ENCODE measurements around the gene GNG10.
A peak's percentile ranks its signal among the peaks of the same experiment; 100 is the strongest.

The GNG10 gene

GRCh38 chr9:111658943-111659342 is 2.5 kb upstream of the GNG10 start:
- Histone ChIP-seq H3K36me3 (replicated peaks) (peaks cover 7% of the 10 kb centered on the region), H3K27me3 (replicated peaks) (no peaks in the 10 kb centered on the region), H3K27ac (no peak overlapping the region), H3K4me3 (ENCODE audit: low read depth, low read length) (no peak overlapping the region)
- no peak for TF ChIP-seq CTCF (IDR thresholded peaks at IDR 0.05; ENCODE audit: low read depth, low read length, missing control alignments)
- in situ Hi-C loops (cut with HindIII; ENCODE audit: low pct_ligation_motif_present, low sequenced_read_pairs) = no loop called here
- no peak for DNase-seq

DNA sequence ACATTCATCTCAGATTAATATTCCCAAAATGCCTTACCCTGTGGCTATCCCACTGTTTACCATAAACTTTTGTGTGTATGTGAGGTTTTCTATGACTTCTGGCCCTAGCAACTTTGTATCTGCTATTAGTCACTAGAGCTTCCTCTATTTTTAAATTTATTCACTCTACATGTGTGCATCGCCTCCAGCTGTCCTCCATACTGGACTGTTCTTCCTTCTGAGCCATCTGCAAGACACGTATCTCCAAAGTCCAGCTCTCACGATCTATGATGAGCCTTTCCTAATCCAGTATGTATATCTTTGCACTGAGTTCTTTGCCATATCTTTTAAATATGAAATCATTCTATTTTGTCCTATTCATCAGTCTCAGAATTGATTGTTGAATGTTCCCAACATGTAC is 1.7 kb upstream of the GNG10 start:
- no peak overlapping the region for H3K4me3 ChIP-seq (ENCODE audit: low read depth, low read length)
- H3K27me3 ChIP-seq (replicated peaks) = no peaks in the 10 kb centered on the region
- no peak overlapping the region for H3K27ac ChIP-seq
- peaks cover 5% of the 10 kb centered on the region for H3K36me3 ChIP-seq (replicated peaks)
- no peak for TF ChIP-seq CTCF (IDR thresholded peaks at IDR 0.05; ENCODE audit: low read depth, low read length, missing control alignments)
- no peak for DNase-seq
- in situ Hi-C loops (cut with HindIII; ENCODE audit: low pct_ligation_motif_present, low sequenced_read_pairs) = no loop called here

DNA sequence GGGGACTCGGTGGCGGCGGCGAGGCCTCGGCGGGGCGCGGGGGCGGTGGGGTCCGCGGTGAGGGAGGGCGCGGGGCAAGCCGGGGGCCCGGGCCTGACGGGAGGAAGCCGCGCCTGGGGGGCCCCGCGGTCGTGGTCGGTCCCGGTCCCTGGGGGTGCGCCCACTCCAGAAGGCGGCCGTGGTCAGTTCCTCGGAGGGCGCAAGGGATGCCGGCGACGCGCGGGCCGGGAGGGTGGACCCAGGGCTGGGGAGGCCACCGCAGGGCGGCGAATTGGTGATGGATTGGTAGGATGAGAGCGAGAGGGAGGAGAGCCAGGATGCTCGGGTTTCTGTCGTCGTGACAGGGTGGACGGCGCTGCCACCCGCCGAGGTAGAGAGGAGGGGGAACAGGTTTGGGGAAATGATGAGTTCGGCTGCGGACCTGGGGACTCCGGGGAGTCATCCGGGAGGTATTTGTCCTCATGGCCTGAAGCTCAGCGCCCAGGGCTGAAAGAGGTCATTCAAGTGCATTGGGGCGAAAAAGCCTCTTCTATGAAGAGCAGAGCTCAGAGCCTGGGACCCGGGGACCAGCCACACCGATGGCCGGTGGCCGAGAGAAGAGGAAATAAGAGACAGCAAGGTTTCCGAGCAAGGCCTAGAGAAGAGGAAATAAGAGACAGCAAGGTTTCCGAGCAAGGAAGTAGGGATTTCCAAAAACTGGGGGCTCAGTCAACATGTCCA is 557 bp downstream of the GNG10 start:
- TF ChIP-seq CTCF (IDR thresholded peaks at IDR 0.05; ENCODE audit: low read depth, low read length, missing control alignments) = no peak

DNA sequence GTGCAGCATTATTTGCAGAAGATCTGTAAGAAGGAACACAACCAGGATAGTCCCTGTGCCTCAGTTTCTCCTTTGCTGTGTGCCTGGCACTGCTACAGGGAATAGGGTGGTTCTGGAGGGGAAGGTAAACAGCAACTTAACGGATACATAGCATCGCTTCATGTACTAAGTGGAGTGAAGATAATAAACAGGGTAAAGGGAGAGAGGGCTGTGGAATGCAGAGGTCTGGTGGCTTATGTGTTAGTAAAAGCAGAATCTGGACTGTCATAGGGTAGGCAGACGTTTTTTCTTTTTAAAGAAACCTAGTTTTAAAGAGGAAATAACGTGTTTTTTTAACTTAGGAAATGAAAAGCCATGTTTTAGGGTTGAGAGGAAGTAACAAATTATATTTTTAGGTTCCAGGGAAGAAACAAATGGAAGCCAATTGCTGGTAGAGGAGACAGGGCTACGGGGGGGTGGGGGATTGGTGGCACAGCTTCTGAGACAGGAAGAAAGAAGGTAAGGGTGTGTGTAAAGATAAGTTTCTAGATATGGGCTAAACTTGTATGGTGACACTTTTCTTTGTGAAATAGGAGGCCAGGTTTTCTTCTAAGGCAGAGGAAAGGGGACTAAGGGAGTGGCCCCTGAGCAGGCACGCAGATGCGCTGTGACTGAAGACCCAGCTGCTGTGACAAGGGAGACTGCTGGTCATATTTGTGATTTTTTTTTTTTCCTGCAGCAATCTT is 1.3 kb downstream of the GNG10 start:
- H3K36me3 ChIP-seq (replicated peaks) = peaks cover 10% of the 10 kb centered on the region
- H3K27me3 ChIP-seq (replicated peaks) = no peaks in the 10 kb centered on the region
- DNase-seq = no peak
- peak overlapping the region; percentile 76 for H3K4me3 ChIP-seq (ENCODE audit: low read depth, low read length)
- in situ Hi-C loops (cut with HindIII; ENCODE audit: low pct_ligation_motif_present, low sequenced_read_pairs) = no loop called here
- no peak for TF ChIP-seq CTCF (IDR thresholded peaks at IDR 0.05; ENCODE audit: low read depth, low read length, missing control alignments)
- H3K27ac ChIP-seq = no peak overlapping the region

More for the DNA sequence above, 557 bp downstream of the GNG10 start:
- Histone ChIP-seq H3K27ac (peak overlapping the region; percentile 38), H3K36me3 (replicated peaks) (peaks cover 4% of the 10 kb centered on the region), H3K27me3 (replicated peaks) (no peaks in the 10 kb centered on the region), H3K4me3 (ENCODE audit: low read depth, low read length) (peak overlapping the region; percentile 76)
- in situ Hi-C loops (cut with HindIII; ENCODE audit: low pct_ligation_motif_present, low sequenced_read_pairs) = no loop called here
- DNase-seq = no peak

GRCh38 chr9:111663301-111663823 is 2.0 kb downstream of the GNG10 start:
- no peak for DNase-seq
- Histone ChIP-seq H3K27me3 (replicated peaks) (no peaks in the 10 kb centered on the region), H3K27ac (no peak overlapping the region), H3K4me3 (ENCODE audit: low read depth, low read length) (no peak overlapping the region), H3K36me3 (replicated peaks) (peaks cover 10% of the 10 kb centered on the region)
- in situ Hi-C loops (cut with HindIII; ENCODE audit: low pct_ligation_motif_present, low sequenced_read_pairs) = no loop called here
- TF ChIP-seq CTCF (IDR thresholded peaks at IDR 0.05; ENCODE audit: low read depth, low read length, missing control alignments) = no peak
